22Rv1 (cell line): ENCODE results near the gene COG3.

ENCODE experiments used
- H3K27ac ChIP-seq: fragments of 450-650 bp; 2 replicates; pipeline ENCODE4 v1.5.1; 2017
- CTCF ChIP-seq: fragments of 450-650 bp; IDR thresholded peaks from 2 replicates; pipeline ENCODE4 v1.5.1; 2017; ENCODE audit warnings: mild to moderate bottlenecking
- ZFX ChIP-seq: fragments of 450-650 bp; IDR thresholded peaks from 2 replicates; pipeline ENCODE4 v1.6.1; 2017; ENCODE audit warnings: antibody characterized with exemption, borderline replicate concordance

The COG3 gene

GRCh38 chr13:45565331-45565730, 100.6 kb downstream of the COG3 start:
- TF ChIP-seq ZFX: no peak
- no peak overlapping the region for H3K27ac ChIP-seq

- no peak for TF ChIP-seq CTCF
- H3K27ac ChIP-seq: no peak overlapping the region
Observed at GRCh38 chr13:45575146-45575829, 110.5 kb downstream of the COG3 start.

- H3K27ac ChIP-seq: no peak overlapping the region
- TF ChIP-seq CTCF (no peak), ZFX (no peak)
Observed at GRCh38 chr13:45575830-45576180, 111.1 kb downstream of the COG3 start.

GRCh38 chr13:45576466-45576865, 111.7 kb downstream of the COG3 start:
- TF ChIP-seq ZFX (no peak), CTCF (no peak)
- no peak overlapping the region for H3K27ac ChIP-seq

GRCh38 chr13:45582408-45583076, 117.8 kb downstream of the COG3 start:
- no peak overlapping the region for H3K27ac ChIP-seq
- TF ChIP-seq ZFX: no peak
- TF ChIP-seq CTCF: no peak

- peak; percentile 37 for TF ChIP-seq CTCF
- no peak for TF ChIP-seq ZFX
- H3K27ac ChIP-seq: no peak overlapping the region
Observed at GRCh38 chr13:45584816-45585215, 120.1 kb downstream of the COG3 start.
